Bone marrow (tissue), 2 donors: ENCODE measurements around the gene NRXN3.
A peak's percentile ranks its signal among the peaks of the same experiment; 100 is the strongest.

Experiments used
- DNase-seq, 2 donors: peaks; one replicate each; lab custom pipeline; 2025; lab: John Stamatoyannopoulos, UW

The NRXN3 gene

DNA sequence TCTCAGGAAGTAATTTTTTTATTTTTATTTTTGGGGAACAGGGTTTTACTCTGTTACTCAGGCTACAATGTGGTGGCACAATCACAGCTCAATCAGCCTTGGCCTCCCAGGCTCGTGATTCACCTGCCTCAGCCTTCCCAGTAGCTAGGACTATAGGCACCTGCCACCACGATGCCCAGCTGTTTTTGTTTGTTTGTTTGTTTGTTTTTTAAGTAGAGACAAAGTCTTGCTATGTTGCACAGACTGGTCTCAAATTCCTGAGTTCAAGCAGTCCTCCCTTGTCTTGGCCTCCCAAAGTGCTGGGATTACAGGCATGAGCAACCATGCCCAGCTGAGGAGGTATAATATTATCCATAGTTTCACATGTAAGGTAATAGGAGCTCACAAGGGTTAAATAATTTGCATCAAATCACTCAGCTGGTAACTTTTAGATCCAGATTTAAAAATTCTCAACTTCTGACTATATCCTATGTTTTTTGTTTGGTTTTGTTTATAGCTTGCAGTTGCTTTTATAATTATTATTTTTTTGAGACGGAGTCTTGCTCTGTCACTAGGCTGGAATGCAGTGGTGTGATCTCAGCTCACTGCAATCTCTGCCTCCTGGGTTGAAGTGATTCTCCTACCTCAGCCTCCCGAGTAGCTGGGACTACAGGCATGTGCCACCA is 1411.9 kb downstream of the NRXN3 start:
- no peak for DNase-seq

DNA sequence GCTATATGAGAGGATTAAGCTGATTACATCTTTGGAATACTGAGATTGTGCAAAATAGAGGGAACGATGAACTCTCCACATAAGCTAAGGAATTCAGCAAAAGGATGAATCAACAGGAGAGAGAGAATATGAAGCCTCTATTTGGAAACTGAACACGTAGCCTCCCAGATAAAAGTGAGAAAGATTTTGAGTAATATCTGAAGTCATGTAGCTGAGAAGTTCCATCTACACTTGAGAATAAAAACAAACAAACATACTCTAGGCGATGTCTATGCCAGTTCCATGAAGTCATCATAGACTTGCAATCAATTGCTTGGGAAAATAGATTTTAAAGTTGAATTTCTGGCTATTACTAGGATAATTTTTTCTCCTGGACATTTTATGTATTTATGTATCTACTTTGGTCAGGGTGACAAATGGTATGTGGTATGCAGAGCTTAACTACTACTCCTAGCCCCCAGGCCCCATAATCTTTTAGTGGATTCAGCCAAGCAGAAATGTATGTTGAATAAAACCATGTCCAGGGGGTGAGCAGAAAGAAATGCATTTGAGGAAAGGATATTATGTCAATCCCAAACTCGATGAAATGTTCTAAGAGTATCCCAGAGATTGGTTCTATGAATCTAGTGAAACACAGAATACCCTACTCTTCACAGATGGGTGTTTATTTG is 1413.7 kb downstream of the NRXN3 start:
- DNase-seq = no peak

DNA sequence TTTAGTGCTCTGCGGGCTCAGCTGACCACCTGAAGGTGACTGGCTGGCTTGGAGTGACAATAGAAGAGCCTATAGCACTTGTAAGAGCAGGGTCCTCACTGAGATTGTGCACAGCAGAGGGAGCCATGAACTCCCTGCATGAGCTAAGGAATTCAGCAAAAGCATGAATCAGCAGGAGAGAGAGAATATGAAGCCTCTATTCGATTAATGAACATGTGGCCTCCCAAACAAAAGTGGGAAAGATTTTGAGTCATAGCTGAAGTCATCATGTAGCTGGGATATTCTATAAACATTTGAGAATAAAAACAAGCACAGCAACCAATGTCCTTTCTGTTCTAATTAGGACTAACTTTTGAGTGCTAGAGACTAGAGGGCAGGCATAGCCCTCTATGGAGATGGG is 1414.5 kb downstream of the NRXN3 start:
- DNase-seq = no peak

DNA sequence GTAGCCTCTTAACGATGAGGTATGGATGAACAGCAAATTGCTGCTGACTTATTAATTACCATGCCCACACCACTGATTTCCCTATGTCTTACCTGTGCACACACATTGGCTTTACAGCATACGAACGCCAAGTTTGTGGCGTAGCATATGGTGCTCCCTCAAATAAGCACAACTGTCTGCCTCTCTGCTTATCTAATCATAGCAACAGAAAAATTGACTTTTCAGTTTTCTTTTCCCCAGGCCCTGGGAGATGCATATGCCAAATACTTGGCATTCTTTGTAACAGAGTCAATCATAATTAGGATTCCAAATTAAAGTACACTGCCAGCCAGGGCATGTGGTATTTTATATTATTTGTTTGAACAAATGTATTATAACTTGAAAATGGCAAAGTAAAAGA is 1415.7 kb downstream of the NRXN3 start:
- no peak for DNase-seq

DNA sequence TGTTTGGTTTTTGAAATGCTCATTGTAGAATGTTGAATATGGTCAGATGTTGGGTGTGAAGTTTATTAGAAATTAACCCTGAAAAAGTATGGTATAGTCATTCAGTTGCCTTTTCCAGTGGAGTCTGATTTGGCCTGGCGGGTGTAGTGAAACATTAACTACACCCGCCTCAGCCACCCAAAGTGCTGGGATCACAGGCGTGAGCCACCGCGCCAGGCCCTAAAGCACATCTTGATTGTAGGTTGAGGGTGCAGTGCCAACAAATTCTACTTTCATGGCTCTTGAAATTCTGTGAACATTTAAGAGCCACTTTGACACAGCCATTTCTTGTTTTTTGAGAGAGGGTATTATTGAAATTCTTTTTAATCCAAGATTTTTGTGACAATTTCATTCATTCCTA is 1416.2 kb downstream of the NRXN3 start:
- DNase-seq = no peak

DNA sequence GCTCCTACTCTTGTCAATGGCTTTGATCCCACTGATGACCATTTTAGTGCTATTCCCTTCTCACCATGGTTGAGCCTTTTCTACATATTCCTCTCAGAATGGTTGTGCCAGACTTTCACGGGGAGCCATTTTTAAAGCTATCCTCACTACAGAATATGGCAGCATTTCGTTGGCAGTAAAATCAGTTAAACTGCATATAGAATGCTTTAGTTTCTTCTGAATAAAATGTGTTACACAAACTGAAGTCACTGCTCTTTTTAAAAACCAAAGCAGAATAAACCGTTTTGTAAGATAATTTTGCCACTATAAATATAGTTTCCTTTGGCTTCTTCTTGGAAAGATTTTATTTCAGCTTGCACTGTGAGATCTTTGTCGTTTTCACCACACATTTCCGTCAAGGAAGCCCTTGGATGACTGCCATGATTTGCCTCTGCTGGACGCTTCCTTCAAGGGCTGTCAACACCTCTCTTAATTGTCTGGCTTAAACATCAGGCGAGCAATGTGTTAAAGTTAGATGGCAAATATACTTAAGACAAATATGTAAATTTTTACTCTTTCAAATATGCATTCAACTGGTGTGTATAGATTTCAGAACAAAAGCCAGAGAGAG is 1416.9 kb downstream of the NRXN3 start:
- DNase-seq = peak in 1 of 2 donors; percentile 17

DNA sequence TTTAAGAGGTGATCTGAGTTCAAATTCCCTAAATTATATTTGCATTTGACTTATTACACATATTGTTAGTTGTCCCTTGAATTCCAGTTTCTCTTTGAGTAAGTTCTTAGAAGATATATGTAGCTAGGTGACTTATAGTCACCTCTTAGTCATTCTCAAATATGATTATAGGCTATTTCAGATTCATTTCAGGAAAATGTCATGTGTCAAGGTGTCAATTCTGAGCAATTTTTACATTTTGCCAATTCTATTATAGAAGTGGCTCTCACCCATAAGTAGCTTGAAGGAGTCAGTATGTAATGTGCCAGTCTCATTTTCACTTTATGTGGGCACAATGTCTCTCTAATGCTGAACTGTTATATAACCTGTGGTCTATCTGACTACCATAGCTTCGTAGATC is 1417.7 kb downstream of the NRXN3 start:
- DNase-seq = no peak

DNA sequence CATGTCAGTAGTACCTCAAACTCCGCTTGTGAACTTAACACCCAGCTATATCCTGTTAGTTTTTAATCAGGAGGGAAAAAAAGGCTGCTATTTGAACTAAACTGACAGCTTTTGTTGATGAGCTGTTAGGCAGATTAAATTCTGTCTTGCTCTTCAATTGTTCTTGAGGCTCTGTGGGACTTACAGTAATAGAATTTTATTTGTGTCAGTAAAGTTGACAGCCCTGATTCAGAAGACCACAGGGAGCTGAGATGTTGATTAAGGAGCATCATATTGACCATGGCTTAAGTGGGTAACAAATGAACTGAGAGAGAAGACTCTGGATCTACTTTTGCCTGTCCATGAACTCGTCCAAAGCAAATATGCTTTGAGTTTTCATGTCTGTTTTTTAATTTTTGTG is 1418.2 kb downstream of the NRXN3 start:
- no peak for DNase-seq

DNA sequence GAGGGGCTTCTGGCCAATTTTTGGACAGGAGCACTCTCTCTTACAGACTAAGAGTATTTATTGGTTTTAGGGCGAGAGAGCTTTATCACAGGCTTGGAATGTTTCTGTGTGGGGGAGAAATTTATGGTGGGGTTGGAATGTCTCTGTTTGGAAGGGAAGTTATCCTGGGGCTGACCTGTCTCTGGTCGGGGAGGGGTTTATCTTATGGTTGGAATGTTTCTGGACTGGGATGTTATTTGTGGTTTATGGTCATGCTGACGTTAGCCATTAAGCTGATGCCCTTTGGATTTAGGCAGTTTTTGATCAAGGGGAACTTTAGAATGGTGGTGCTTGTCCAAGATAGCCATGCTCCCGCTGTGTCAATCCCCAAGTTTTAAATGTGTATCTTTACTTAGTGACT is 1426.4 kb downstream of the NRXN3 start:
- no peak for DNase-seq

DNA sequence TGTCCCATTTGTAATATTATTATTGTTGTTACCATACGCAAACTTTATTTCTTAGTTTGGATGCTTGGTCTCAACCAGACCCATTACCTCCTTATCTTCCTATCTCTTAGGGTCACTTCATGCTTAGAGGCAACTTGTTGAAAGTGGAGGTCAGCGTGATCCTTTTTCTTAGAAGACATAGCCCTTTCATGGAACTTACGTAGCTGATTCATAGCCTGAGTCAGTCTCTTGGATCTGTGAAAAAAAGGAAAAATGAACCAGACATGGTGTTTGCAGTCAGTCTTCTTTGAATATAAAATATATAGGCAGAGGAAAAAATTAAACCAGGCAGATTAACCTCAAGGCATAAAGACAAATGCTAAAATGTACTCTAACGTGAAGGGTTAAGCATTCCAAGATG is 1427.4 kb downstream of the NRXN3 start:
- no peak for DNase-seq

DNA sequence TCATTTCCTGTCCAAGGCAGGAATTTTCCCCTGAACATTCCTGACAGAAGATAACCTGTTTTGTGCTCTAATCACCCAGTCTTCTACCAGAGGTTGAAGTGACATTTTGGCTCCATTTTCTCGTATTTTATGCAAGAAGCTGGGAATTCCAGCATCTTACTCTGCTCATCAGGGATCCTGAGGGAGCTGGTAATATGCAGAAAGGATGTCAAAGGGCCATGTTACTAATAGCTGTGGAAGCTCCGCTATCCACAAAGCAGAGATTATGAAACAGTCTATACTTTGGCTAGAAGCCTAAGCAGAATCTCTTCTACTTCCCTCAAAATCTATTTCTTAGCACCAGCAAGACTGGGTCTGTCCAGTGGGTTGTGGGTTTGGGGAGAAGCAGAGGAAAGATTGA is 1428.2 kb downstream of the NRXN3 start:
- no peak for DNase-seq

DNA sequence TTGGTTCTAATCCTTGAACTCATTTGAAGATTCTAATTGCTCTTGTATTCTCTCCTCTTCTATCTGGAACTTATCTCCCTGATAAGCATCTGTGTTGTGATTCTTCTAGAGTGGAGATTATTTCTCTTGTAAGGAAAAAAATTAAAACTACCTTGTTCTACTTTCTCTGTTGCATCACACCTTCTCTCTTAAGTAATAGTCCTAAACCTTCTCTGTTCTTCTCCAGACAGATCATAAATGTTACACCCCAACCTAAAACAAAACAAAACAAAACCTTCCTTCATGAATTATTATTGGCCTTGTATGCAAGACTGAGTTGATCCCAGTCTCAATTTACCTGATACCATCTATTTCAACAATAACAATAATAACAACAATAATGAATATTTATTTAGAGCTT is 1429.1 kb downstream of the NRXN3 start:
- no peak for DNase-seq

DNA sequence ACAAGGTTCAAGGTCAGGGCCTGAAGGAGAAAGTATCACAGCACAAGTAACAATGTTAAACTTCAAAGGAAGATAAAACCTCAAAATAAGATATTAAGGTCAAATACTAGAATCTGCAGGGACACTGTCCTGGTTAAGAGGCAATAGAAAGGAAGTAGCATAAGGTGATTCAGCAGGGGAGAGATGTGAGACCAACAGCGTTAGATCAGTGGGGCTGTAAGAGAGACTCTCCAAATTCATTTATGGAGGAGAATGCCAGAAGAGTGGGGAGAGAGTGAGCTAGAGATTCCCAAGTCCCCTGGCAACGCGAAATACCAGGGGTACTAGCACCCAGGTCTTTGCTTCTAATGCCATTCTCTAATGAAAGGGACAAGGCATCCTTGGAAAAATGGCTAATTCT is 1430.2 kb downstream of the NRXN3 start:
- no peak for DNase-seq

DNA sequence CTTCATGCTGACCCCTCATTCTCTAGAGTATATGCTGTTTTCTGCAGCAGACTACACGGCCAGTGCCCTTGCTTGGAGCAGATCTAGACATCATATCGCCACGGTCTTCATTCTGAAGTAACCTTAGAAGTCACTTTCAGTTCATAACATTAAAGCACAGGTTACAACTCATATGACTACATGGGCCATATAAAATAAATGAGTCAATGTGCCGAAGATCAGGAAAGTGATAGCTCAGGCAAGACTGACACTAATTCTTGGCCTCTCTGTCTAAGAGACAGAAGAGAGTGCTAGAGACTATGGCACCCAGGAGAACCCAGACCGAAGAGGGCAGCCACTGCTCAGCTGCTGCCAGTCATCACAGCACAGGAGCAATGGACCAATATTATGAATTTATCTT is 1431.4 kb downstream of the NRXN3 start:
- DNase-seq = no peak

DNA sequence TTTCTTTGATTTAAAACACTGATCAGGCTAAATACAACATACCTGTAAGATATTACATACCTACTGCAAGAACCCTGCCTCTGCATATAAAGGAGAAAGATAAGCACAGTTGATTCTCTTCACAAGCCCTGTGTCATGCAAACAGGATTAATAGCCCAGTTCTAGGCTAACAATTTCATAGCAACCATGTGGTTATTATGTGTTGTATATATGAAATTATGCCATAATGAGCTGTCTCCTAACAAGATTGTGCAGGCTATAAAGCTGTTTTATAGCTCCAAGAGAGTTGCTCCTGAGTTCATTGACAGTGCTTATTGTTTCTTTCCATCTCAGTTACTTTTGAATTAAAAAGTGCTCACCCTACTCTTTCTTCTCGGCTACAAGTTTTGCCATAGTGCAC is 1431.9 kb downstream of the NRXN3 start:
- DNase-seq = no peak

DNA sequence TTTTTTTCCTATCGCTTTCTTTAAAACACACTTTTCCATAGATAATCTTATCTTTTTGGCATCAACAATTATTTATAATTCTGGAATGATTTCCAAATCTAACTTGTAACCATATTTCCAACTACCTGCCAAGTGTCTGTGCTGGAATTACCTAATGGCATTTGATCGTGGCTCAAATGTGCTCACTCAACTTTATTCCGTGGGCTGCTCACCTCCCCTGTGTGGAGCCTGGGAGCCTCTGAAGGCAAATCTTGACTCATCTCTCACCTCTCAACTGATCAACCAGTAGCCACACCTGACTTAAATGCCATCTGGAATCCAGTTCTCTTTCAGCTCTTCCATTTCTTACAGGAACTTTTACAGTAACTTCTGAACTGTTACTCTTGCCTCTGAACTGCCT is 1432.6 kb downstream of the NRXN3 start:
- no peak for DNase-seq

DNA sequence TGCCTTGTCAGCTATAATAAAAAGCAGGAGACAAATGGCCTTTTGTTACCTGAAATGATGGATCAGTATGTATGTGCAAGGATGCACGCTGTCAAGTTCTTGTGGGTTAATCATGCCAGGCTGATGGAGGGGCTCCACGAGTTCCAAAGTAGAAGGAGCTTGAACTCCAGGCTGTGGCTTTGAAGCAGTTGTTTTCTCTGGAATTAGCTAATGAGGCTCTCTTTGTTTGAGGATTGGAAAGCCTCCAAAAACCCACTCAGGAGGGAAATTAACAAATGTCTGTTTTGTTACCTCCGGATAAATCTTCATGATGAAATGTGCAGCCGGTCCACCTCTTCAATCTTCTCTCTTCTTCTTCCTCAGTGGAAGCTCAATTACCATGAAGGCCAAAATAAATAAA is 1435.7 kb downstream of the NRXN3 start:
- DNase-seq = no peak

DNA sequence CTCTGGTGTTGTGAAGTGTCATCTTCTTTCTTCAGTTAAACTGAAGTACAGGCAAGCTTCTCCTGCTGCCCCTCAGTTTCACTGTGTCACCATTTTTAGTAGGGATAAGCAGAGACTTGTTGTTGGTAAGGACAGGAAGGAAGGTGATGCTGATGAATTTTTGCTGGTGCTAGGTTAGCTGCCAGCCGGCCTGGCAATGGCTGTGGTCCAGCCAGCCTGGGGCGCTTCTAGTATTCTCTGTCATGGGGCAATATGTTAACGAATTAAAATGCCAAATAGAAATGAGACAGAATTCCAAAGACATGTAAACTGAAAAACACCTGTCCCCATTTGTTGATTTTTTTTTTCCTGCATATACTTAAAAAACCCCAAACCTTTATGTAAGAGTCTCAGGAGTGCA is 1438.3 kb downstream of the NRXN3 start:
- no peak for DNase-seq

DNA sequence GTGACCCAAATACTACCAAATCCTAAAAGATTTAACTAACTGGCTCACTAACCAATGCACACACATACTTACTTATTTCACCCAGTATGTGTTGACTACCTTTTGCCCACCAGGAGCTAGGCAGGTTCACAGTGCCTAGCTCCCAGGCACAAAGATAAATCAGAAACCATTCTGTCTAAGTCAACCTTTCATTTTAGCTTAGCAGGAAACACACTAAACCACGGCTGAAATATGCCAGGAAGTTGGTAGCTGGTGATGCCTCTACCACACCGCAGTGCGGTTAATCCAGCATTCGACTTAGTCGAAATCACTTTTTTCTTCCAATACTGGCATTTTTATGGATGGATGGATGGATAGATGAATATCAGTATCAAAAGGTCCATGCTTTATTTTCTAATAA is 1443.5 kb downstream of the NRXN3 start:
- no peak for DNase-seq

DNA sequence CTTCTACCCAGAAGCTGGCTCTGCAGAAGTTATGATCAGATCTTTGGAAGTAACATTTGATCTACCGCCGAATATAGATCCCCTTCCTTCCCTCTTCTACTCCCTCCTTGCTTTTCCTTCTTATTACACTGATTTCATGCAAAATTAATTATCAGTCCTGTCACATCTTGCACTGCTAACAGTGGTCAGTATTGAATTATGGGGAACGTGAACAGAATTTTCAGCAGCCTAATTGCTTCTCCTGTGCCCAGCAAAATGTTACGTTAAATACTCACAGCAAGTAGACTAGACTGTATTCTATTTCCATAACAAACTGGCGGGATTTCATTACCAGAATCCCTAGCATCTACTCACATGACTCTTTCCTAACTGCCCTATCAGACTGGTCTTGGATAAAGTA is 1444.3 kb downstream of the NRXN3 start:
- DNase-seq = no peak

DNA sequence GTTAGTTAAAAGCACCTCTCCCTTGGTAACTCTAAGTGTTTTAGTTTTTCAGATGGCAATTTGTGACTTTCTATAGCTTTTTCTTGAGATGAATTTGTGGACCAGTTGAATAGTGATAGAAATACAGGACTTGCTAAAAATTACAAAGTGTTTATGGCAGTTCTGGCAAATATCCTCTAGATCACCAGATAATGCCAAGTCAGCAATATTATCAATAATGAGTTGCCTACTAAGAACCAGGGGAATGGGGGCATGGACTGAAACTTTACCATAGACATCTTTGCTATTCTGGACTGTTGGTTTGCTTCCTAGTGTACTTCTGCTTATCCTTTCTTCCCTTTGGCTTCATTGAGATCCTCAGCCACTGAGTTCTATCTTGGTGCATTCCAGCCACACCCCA is 1456.9 kb downstream of the NRXN3 start:
- DNase-seq = no peak

DNA sequence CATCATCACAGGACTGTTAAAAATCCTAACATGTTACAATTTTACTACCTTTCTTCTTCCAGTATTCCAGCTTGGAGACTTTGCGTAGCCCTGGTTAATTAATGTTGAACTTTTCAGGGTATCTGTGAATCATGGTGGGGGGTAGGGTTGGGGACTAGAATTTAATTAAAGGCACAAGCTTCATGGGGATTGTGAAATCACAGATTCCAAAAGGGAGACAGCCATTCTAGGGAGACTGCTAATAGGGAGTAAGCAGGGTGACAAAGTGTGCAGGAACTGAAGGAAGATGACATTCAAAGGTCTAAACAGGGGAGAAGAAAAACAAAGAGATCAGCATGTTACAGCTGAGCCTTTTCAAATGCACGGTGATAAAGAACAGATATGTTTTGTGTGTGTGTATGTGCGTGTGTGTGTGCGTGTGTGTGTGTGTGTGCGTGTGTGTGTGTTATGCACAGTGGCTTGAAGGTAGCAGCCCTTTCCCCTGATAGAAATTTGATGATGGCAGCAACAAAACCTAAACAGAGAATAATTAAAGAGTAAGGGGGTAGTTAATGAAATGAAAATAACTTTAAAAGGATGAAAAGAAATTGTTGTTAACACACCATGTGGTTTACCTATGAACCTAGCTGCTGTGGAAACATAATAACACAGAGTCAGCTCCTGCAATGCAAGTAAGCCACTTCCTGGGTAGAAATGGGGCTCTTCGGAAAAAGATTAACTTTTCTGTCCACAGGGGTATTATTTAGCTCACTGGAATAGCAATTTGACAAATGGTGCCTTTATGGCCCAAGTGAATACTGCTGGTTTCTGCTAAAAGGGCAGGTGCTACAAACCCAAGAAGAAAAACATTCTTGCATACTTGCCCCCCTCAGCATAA is 1459.5 kb downstream of the NRXN3 start:
- DNase-seq = no peak
